GM13977 (cell line): ENCODE data around the gene HOXD12.

Experiments
- DNase-seq: peaks from one replicate; pipeline ENCODE4 v3.0.0; 2012; ENCODE audit warnings: low spot score
- CTCF ChIP-seq: IDR thresholded peaks from 2 replicates; pipeline ENCODE4 v1.5.1; 2012; ENCODE audit warnings: mild to moderate bottlenecking, control low read depth; ENCODE audit not compliant: insufficient read depth; ENCODE audit errors: extremely low read depth, missing control alignments
- in situ Hi-C: fragments of 300-500 bp; cut with MboI; formaldehyde crosslinking; loops from one replicate; pipeline ENCODE4 v1.12.0; 2022; ENCODE audit warnings: low sequenced_read_pairs, low pct_unique_long_range_greater_than_20kb, mixed read lengths, inconsistent platforms; ENCODE audit not compliant: unreplicated experiment

HOXD12 gene

GRCh38 chr2:176085120-176085788, 14.3 kb upstream of the HOXD12 start:
- in situ Hi-C loops = loop anchor here (25.0 kb wide), 2 partner anchors 398 to 1748 kb away; partner anchors contain the start of gene SP9
- TF ChIP-seq CTCF = no peak
- peak; percentile 33 for DNase-seq

DNA sequence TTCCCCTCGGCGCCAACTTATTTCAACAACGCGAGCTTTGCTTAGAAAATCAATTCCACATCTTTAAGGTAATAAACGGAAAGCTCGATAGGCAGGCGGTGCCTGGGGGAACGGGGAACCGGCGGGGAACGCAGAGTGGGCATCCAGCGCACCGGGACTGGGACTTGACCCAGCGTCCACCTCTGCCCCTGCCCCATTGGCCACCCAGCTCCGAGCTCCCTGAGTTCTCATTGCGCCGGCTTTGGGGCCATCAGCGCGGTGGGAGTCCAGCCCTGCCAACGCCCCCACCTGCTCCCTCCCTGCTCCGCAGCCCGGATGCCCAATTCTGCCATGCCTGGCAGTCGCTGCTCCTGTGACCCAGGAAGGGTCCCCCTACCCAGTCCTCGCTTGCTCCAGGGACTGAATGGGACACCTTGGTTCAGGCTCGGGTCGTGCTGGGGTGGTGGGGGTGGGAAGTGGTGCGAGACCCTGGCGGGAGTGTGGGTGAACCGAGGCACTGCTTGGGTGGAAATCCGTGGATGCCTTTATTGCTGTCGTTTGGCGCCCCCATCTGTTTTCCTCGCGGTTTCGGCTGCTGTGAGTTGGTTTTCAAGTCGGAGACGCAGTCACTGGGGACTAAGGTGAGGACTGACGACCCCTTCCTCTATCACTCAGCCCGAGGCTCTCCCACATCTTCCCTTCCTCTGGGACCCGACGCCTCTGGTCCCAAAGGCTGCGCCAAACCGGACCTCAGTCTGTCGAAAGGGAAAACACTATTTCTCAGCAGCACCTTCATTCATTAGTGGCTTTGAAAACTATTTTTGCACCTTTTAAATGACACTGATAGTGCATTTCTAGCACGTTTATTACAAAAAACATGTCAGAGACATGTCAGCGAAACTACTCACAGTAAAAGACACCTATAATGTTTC, 13.5 kb upstream of the HOXD12 start:
- DNase-seq = peak; percentile 64
- peak; percentile 62 for TF ChIP-seq CTCF
- in situ Hi-C loops = loop anchor here (25.0 kb wide), 2 partner anchors 399 to 1749 kb away; partner anchors contain the start of gene SP9

DNA sequence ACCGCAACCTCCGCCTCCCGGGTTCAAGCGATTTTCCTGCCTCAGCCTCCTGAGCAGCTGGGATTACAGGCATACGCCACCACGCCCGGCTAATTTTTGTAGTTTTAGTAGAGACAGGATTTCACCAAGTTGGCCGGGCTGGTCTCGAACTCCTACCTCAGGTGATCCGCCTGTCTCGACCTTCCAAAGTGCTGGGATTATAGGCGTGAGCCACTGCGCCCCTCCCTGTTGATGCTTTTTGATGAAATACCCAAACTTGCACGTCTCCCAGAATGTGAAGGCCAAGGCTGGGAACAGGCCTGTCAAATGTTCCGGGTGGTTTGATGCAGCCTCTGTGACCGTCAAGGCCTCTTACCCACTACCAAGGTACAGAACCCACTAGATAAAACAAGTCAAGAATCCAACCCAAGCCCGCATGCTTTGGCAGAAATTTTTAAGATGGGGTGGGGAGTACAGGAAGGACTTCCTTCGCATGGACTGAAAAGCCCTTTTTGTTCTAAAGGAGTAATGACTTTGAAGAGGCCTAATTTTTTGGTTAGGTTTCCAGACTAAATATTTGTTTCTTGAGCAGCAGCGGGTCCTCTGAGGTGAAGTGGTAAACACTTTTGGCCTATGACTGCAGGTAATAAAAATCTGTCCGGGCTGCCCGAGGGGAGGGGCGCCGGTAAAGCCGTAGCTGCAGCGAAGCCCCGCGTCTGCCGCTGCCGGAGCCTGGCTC, 12.1 kb upstream of the HOXD12 start:
- in situ Hi-C loops = loop anchor here (25.0 kb wide), 2 partner anchors 400 to 1750 kb away; partner anchors contain the start of gene SP9
- no peak for TF ChIP-seq CTCF
- no peak for DNase-seq

DNA sequence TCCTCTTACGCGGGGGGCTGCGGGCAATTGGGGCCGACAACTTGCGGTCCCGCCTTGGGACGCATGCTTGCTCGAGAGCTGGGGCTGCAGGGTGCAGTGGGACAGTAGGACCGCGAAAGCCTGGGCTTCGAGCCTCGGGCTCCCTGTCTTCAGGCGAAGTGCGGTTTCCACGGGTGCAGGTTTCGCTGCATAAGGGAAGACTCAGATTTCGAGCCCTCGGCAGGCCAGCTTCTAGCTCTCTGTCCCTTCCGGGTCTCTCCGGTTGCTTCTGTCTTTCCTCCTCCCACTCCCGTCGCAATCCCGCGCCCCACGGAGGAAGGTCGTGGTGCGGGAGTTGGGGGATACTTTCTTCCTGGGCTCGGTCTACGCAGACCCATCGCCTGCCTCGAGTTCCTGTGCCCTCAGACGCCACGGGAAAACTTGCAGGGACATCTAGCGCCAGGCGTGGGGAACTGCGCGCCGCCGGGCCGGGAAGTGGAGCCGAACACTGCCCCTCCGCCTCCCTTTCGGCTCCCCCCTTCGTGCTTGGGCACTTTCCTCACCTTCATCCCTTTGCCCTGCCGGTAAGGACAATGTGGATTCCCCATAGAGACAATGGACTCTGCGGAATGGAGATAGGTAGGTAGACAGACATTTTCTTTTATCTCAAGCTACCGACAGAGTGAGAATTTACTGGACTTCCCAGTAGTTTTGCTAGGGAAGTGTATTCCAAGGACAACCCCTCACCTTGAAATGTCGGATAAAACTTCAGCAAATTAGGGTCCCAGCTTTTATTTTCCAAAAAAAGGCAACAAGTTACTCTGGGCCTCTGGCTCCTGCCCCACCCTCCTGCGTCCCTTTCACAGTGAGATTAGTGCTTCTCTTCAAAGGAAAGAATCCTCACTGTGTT, 11.3 kb upstream of the HOXD12 start:
- peak; percentile 87 for TF ChIP-seq CTCF

DNA sequence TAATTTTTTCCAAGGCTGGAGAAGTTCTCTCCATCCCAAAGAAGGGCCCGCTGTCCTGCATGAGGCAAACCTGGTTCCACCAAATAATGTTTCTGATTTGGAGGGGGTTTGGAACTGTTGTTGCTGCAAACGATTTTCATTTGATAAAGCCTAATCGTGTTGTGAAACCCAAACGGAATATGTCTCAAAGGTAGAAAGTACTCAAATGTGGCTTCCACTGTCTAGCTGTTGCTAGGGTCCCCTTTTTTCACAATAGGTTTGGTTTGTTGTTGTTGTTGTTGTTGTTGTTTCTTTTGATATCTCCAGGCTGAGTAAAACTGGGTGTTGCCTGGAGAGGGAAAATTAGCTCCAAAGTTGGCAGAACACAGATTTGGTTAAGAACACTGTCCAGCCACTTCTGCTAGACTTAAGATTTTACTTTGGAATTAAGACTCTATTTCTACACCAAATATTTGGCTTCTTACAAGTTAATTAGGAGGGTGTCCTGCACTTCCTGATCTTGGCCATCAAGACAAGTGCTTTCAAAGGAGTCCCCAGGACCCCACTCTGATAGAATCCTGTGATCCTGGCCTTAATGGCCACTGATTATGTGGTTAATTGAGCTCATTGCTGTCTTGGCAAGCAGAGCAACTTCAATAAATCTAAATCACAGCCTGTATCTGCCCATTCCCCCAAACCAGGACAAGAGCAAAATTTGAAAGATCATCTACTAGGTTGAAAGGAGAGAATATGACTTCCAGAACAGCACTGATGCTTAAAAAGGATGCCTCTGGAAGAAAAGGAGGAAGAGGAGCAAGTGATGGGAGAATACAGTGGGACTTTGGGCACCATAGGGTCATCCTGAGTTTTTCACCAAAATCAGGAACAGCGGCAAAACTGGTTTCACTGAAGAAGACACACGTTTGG, 10.4 kb upstream of the HOXD12 start:
- in situ Hi-C loops = loop anchor here (25.0 kb wide), 2 partner anchors 402 to 1752 kb away; partner anchors contain the start of gene SP9
- DNase-seq = no peak
- TF ChIP-seq CTCF = no peak

More for the DNA sequence above, 11.3 kb upstream of the HOXD12 start:
- in situ Hi-C loops = loop anchor here (25.0 kb wide), 2 partner anchors 401 to 1751 kb away; partner anchors contain the start of gene SP9
- DNase-seq = peak; percentile 71
